ENCODE measurements around the gene ADORA1. TPM values are rescaled to one million over a fixed set of nuclear protein-coding genes. Genes with fewer than 3 reads are reported as not detected.

ADORA1 gene
- total RNA-seq, 2 donors from 2014 or later: not detected

DNA sequence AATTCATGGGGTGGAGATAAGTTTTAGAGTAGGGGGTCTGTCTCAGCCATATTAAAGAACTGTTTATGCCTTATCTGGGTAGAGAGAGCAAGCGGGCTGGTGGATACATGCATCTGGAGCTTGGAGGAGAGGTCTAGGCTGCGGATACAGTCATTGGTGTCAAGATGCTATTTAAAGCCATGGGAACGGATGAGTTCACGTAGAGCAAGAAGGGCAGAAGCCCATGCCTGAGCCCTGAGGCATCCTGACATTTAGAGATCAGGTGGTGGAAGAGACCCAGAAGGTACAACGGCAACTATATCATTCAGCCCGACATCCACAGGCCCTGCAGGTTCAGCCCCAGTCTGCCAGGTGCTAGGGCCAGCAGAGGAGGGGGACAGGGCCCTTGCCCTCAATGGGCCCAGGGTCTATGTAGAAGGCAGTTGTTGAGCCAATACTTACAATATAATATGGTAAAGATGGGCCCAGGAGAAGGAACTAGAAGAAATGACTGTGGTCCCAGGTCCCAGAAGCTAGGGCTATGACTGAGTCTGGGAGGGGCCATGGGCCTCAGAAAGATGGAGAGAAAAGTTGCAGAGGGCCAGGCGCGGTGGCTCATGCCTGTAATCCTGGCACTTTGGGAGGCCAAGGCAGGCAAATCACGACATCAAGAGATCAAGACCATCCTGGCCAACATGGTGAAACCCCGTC is 74.1 kb downstream of the ADORA1 start:
- Histone ChIP-seq H3K36me3 (no peaks in the 10 kb centered on the region), H3K4me1 (ENCODE audit: control insufficient read depth in 1 of 2, low read depth in 2 of 2) (peaks cover 9 to 10% of the 10 kb centered on the region in 2 donors), H3K27ac (peak overlapping the region in 1 of 2 donors; percentile 25), H3K4me3 (no peak overlapping the region), H3K9me3 (no peaks in the 10 kb centered on the region), H3K27me3 (replicated peaks; ENCODE audit: insufficient read depth) (no peaks in the 10 kb centered on the region)
- no peak for DNase-seq (ENCODE audit: low spot score)
- no peak for TF ChIP-seq CTCF (IDR thresholded peaks at IDR 0.05)
- no peak for ATAC-seq (ENCODE audit: insufficient number of reproducible peaks, low FRiP score, low read depth)

- TF ChIP-seq CTCF (IDR thresholded peaks at IDR 0.05): no peak
- H3K36me3 ChIP-seq: no peaks in the 10 kb centered on the region
- H3K4me1 ChIP-seq (ENCODE audit: control insufficient read depth in 1 of 2, low read depth in 2 of 2): peaks cover 9 to 10% of the 10 kb centered on the region in 2 donors
- ATAC-seq (ENCODE audit: insufficient number of reproducible peaks, low FRiP score, low read depth): peak; percentile 10
- H3K27ac ChIP-seq: peak overlapping the region in 1 of 2 donors; percentile 25
- H3K4me3 ChIP-seq: no peak overlapping the region
- DNase-seq (ENCODE audit: low spot score): no peak
- no peaks in the 10 kb centered on the region for H3K9me3 ChIP-seq
- H3K27me3 ChIP-seq (replicated peaks; ENCODE audit: insufficient read depth): no peaks in the 10 kb centered on the region
Observed at GRCh38 chr1:203202431-203203245, 75.1 kb downstream of the ADORA1 start.

GRCh38 chr1:203204756-203205155 is 77.2 kb downstream of the ADORA1 start:
- Histone ChIP-seq H3K36me3 (no peaks in the 10 kb centered on the region), H3K4me3 (no peak overlapping the region), H3K4me1 (ENCODE audit: control insufficient read depth in 1 of 2, low read depth in 2 of 2) (peaks cover 3% of the 10 kb centered on the region in 2 donors), H3K27ac (no peak overlapping the region), H3K27me3 (replicated peaks; ENCODE audit: insufficient read depth) (no peaks in the 10 kb centered on the region), H3K9me3 (no peaks in the 10 kb centered on the region)
- TF ChIP-seq CTCF (IDR thresholded peaks at IDR 0.05): no peak
- no peak for DNase-seq (ENCODE audit: low spot score)
- no peak for ATAC-seq (ENCODE audit: insufficient number of reproducible peaks, low FRiP score, low read depth)

DNA sequence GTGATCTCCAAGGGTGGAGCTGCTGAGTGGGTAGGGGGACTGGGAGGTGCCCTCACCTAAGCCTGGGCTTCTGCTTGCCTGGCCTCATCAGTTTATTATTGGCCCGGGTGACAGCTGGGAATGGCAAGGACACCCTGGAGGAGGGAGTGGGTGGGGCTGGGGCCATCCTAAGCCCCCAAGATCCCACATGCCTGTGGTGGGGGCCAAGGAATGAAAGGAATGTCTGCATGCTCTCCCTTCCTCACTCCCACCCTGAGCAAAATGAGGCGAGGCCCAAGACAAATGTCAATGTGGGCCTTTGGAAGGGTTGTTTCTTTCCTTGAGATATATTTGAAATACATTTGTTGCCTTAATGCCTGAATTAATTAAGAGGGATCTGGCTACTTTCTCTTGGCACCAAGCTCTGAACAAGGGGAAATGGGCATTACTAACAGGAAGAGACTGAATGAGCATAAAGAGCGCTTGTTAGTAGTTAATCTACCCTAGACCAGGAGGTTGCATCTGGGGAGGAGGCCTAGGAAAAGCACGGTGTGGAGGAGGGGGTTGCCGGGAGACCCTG is 78.7 kb downstream of the ADORA1 start:
- no peaks in the 10 kb centered on the region for H3K36me3 ChIP-seq
- H3K9me3 ChIP-seq: no peaks in the 10 kb centered on the region
- no peak overlapping the region for H3K27ac ChIP-seq
- DNase-seq (ENCODE audit: low spot score): no peak
- no peaks in the 10 kb centered on the region for H3K27me3 ChIP-seq (replicated peaks; ENCODE audit: insufficient read depth)
- H3K4me3 ChIP-seq: no peak overlapping the region
- no peak for TF ChIP-seq CTCF (IDR thresholded peaks at IDR 0.05)
- no peak for ATAC-seq (ENCODE audit: insufficient number of reproducible peaks, low FRiP score, low read depth)
- no peaks in the 10 kb centered on the region for H3K4me1 ChIP-seq (ENCODE audit: control insufficient read depth in 1 of 2, low read depth in 2 of 2)

GRCh38 chr1:203207751-203208150 is 80.2 kb downstream of the ADORA1 start:
- Histone ChIP-seq H3K4me3 (no peak overlapping the region), H3K27ac (no peak overlapping the region), H3K9me3 (no peaks in the 10 kb centered on the region), H3K4me1 (ENCODE audit: control insufficient read depth in 1 of 2, low read depth in 2 of 2) (no peaks in the 10 kb centered on the region), H3K36me3 (no peaks in the 10 kb centered on the region), H3K27me3 (replicated peaks; ENCODE audit: insufficient read depth) (no peaks in the 10 kb centered on the region)
- no peak for TF ChIP-seq CTCF (IDR thresholded peaks at IDR 0.05)
- DNase-seq (ENCODE audit: low spot score) (no peak), ATAC-seq (ENCODE audit: insufficient number of reproducible peaks, low FRiP score, low read depth) (no peak)

All from thoracic aorta (tissue), 2 donors.